Spleen (tissue), 7 donors: ENCODE data around the gene COL9A2.

Experiments used
- POLR2AphosphoS5 ChIP-seq, 3 donors: sonication (generic); formaldehyde crosslinking; IDR thresholded peaks; one replicate each; pipeline ENCODE4 v1.5.1; 2017; ENCODE audit warnings: antibody characterized with exemption in 3 of 3
- TF ChIP-seq, protein P1 (sequence below), 11 experiments: fragments of 200-600 bp in 7 of 11; fragments of 450-650 bp in 4 of 11; sonication (generic) in 4 of 11; IDR thresholded peaks in 8 of 11; conservative IDR thresholded peaks in 3 of 11; 1 replicate in 7 of 11; 2 replicates in 4 of 11; pipeline versions ENCODE4 v1.4.0 to v1.8.0; 2016 to 2021; ENCODE audit warnings: antibody characterized with exemption in 11 of 11, inconsistent platforms in 4 of 11, mild to moderate bottlenecking in 1 of 11
- donor health status: DM: no; HTN: no; CAD: no; lungs with moderate emphysema.
- donor health status: DM: no; HTN: no; CAD: no.
- donor health status: DM: no; HTN: no; CAD: no.

GRCh38 chr1:40310983-40311642 is 6.0 kb downstream of the COL9A2 start:
- TF ChIP-seq, protein P1, sequence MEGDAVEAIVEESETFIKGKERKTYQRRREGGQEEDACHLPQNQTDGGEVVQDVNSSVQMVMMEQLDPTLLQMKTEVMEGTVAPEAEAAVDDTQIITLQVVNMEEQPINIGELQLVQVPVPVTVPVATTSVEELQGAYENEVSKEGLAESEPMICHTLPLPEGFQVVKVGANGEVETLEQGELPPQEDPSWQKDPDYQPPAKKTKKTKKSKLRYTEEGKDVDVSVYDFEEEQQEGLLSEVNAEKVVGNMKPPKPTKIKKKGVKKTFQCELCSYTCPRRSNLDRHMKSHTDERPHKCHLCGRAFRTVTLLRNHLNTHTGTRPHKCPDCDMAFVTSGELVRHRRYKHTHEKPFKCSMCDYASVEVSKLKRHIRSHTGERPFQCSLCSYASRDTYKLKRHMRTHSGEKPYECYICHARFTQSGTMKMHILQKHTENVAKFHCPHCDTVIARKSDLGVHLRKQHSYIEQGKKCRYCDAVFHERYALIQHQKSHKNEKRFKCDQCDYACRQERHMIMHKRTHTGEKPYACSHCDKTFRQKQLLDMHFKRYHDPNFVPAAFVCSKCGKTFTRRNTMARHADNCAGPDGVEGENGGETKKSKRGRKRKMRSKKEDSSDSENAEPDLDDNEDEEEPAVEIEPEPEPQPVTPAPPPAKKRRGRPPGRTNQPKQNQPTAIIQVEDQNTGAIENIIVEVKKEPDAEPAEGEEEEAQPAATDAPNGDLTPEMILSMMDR (IDR thresholded peaks at IDR 0.05 in 8 of 11, conservative IDR thresholded peaks at IDR 0.05 in 3 of 11), result no peak
- no peak for TF ChIP-seq POLR2AphosphoS5 (IDR thresholded peaks at IDR 0.05)
